Neural progenitor cell (in vitro differentiated cells): ENCODE data around the gene EPHA5. TPM values are rescaled to one million over a fixed set of nuclear protein-coding genes. Genes with fewer than 3 reads are reported as not detected.
A peak's percentile ranks its signal among the peaks of the same experiment; 100 is the strongest.

ENCODE experiments used
- DNase-seq: peaks from one replicate; pipeline ENCODE4 v3.0.0-alpha.2; 2016; ENCODE audit warnings: low spot score
- H2AFZ ChIP-seq: fragments of 200-600 bp; sonication (generic); replicated peaks from 2 replicates; pipeline ENCODE4 v1.6.1; 2016; ENCODE audit warnings: antibody characterized with exemption
- H3F3A ChIP-seq: fragments of 200-600 bp; sonication (generic); 2 replicates; pipeline ENCODE4 v1.6.1; 2016; ENCODE audit warnings: antibody characterized with exemption, low read depth
- H3K27ac ChIP-seq: fragments of 200-600 bp; sonication (generic); 2 replicates; pipeline ENCODE4 v1.5.1; 2016; ENCODE audit warnings: mild to moderate bottlenecking
- H3K27me3 ChIP-seq: fragments of 200-600 bp; sonication (generic); 2 replicates; pipeline ENCODE4 v1.6.1; 2016; ENCODE audit warnings: mild to moderate bottlenecking, moderate library complexity
- H3K36me3 ChIP-seq: fragments of 200-600 bp; sonication (generic); 2 replicates; pipeline ENCODE4 v1.5.1; 2016
- H3K4me1 ChIP-seq: fragments of 200-600 bp; sonication (generic); 2 replicates; pipeline ENCODE4 v1.6.1; 2016; ENCODE audit warnings: mixed run types
- H3K4me2 ChIP-seq: fragments of 200-600 bp; sonication (generic); 2 replicates; pipeline ENCODE4 v1.6.1; 2016
- H3K4me3 ChIP-seq: fragments of 200-600 bp; sonication (generic); 2 replicates; pipeline ENCODE4 v1.5.1; 2016
- H3K79me2 ChIP-seq: fragments of 200-600 bp; sonication (generic); 2 replicates; pipeline ENCODE4 v1.6.1; 2016; ENCODE audit warnings: low read depth
- H3K9ac ChIP-seq: fragments of 200-600 bp; sonication (generic); 2 replicates; pipeline ENCODE4 v1.6.1; 2016
- H3K9me3 ChIP-seq: fragments of 200-600 bp; sonication (generic); 2 replicates; pipeline ENCODE4 v1.5.1; 2016; ENCODE audit warnings: low read depth
- H4K20me1 ChIP-seq: fragments of 200-600 bp; sonication (generic); 2 replicates; pipeline ENCODE4 v1.6.1; 2016; ENCODE audit warnings: low read depth
- H3K27ac Mint-ChIP-seq: 3 replicates; pipeline ENCODE4 v1.8.0; 2021; ENCODE audit warnings: mixed read lengths
- H3K27me3 Mint-ChIP-seq: 2 replicates; pipeline ENCODE4 v1.8.0; 2022; ENCODE audit warnings: low read depth, mild to moderate bottlenecking, inconsistent platforms, moderate library complexity, mixed read lengths; ENCODE audit not compliant: insufficient read depth
- H3K36me3 Mint-ChIP-seq: 3 replicates; pipeline ENCODE4 v1.8.0; 2021; ENCODE audit warnings: mixed read lengths
- H3K4me1 Mint-ChIP-seq: 3 replicates; pipeline ENCODE4 v1.8.0; 2021; ENCODE audit warnings: mixed read lengths
- H3K4me3 Mint-ChIP-seq: 3 replicates; pipeline ENCODE4 v1.8.0; 2021; ENCODE audit warnings: mild to moderate bottlenecking, moderate library complexity, mixed read lengths
- H3K9me3 Mint-ChIP-seq: 3 replicates; pipeline ENCODE4 v1.8.0; 2020; ENCODE audit warnings: mixed read lengths
- EZH2 ChIP-seq: fragments of 200-600 bp; sonication (generic); IDR thresholded peaks from 2 replicates; pipeline ENCODE4 v1.6.1; 2017; ENCODE audit warnings: antibody characterized with exemption, mild to moderate bottlenecking, moderate library complexity
- EZH2phosphoT487 ChIP-seq: fragments of 200-600 bp; sonication (generic); IDR thresholded peaks from 2 replicates; pipeline ENCODE4 v1.6.1; 2017; ENCODE audit warnings: antibody characterized with exemption
- total RNA-seq: library from RNA; depleted of rRNA; stranded (reverse); fragments of >200 nt; gene quantifications from 2 replicates; pipeline ENCODE4 v1.2.3, GENCODE V29; 2015; ENCODE audit warnings: low replicate concordance
- TF ChIP-seq, protein P1 (sequence below): fragments of 200-600 bp; sonication (generic); IDR thresholded peaks from 2 replicates; pipeline ENCODE4 v1.5.1; 2017; ENCODE audit warnings: antibody characterized with exemption, mild to moderate bottlenecking

Gene EPHA5
- total RNA-seq, 1 donor from 2014 or later: not detected

DNA sequence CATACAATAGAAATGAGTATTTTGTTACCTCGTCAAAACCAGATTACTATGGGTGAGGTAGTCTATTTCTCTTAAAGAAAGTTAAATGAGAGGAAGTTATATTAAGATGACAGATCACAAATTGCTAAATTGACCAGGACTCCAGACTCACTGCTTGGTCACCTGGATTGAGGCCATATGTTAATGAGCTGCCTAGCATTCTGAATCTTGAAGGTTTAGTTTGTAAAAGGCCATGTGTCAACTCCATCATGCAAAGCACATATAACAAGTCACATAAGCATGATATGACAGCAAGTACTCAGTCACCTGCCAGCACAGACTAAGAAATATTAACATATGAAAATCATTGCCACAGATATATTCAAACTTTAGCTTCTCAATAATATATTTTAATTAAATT lies 72.6 kb downstream of the EPHA5 start:
- H3K9me3 Mint-ChIP-seq: peaks cover under 1% of the 10 kb centered on the region
- no peak overlapping the region for H3K27ac ChIP-seq
- no peaks in the 10 kb centered on the region for H3K36me3 Mint-ChIP-seq
- no peak overlapping the region for H3K4me3 Mint-ChIP-seq
- H3K4me3 ChIP-seq: no peak overlapping the region
- TF ChIP-seq EZH2 (no peak), EZH2phosphoT487 (no peak)
- TF ChIP-seq, protein P1, sequence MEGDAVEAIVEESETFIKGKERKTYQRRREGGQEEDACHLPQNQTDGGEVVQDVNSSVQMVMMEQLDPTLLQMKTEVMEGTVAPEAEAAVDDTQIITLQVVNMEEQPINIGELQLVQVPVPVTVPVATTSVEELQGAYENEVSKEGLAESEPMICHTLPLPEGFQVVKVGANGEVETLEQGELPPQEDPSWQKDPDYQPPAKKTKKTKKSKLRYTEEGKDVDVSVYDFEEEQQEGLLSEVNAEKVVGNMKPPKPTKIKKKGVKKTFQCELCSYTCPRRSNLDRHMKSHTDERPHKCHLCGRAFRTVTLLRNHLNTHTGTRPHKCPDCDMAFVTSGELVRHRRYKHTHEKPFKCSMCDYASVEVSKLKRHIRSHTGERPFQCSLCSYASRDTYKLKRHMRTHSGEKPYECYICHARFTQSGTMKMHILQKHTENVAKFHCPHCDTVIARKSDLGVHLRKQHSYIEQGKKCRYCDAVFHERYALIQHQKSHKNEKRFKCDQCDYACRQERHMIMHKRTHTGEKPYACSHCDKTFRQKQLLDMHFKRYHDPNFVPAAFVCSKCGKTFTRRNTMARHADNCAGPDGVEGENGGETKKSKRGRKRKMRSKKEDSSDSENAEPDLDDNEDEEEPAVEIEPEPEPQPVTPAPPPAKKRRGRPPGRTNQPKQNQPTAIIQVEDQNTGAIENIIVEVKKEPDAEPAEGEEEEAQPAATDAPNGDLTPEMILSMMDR: no peak
- H3K4me1 ChIP-seq: no peaks in the 10 kb centered on the region
- no peaks in the 10 kb centered on the region for H3K27me3 ChIP-seq
- H4K20me1 ChIP-seq: no peaks in the 10 kb centered on the region
- H3K36me3 ChIP-seq: no peaks in the 10 kb centered on the region
- H3K27ac Mint-ChIP-seq: no peak overlapping the region
- peaks cover 5% of the 10 kb centered on the region for H3K4me1 Mint-ChIP-seq
- H3K9me3 ChIP-seq: no peaks in the 10 kb centered on the region
- H3K27me3 Mint-ChIP-seq: no peaks in the 10 kb centered on the region
- no peak overlapping the region for H2AFZ ChIP-seq
- no peaks in the 10 kb centered on the region for H3F3A ChIP-seq
- no peak overlapping the region for H3K4me2 ChIP-seq
- DNase-seq: no peak
- H3K9ac ChIP-seq: no peak overlapping the region
- H3K79me2 ChIP-seq: no peaks in the 10 kb centered on the region

DNA sequence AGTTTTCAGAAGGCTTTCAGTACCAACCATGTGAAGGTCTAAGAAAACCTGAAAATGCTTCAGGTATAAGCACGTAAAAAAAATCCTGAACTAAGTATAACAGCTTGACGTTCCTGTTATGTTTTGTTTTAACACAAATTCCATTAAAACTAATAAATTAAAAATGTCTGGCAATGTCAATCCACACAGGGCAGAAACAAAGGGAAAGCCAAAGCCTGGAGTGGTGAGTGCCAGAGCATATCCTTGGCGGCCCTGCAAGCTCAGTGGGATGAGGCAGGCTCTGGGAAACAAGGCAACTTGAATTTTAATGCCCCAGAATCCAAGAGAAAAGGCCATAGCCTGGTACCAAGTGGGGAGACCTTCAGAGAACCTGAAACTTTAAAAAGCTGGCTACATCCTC lies 78.2 kb downstream of the EPHA5 start:
- Histone ChIP-seq H2AFZ (no peak overlapping the region), H3K27ac (no peak overlapping the region)
- DNase-seq: peak; percentile 29

DNA sequence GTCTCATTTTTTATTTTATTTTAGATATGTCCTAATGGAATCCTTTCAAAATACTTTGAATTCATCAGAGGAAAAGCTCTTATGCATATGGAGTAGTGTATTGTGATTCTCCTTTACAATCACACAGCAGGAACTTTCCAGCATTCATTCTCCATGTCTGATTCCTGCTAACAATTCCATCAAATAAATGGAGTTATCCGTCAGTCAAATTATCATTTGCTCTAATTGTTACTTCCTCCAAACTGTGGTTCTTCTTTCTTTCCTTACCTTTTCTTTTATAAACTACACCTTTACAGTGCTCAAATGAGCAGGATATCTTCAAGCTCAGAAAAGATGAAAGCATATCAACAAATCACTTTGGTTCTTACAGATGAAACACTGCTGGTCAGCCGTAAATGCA lies 80.4 kb downstream of the EPHA5 start:
- Mint-ChIP-seq H3K4me1 (peaks cover 38% of the 10 kb centered on the region), H3K27ac (no peak overlapping the region), H3K9me3 (peaks cover 2% of the 10 kb centered on the region)

More for the DNA sequence above, 78.2 kb downstream of the EPHA5 start:
- Mint-ChIP-seq H3K36me3 (no peaks in the 10 kb centered on the region), H3K27me3 (peaks cover 2% of the 10 kb centered on the region), H3K4me3 (no peak overlapping the region), H3K27ac (no peak overlapping the region), H3K4me1 (peaks cover 39% of the 10 kb centered on the region), H3K9me3 (peaks cover 2% of the 10 kb centered on the region)
- peaks cover 37% of the 10 kb centered on the region for H3K4me1 ChIP-seq
- H4K20me1 ChIP-seq: no peaks in the 10 kb centered on the region
- no peak for TF ChIP-seq EZH2
- TF ChIP-seq EZH2phosphoT487: no peak
- TF ChIP-seq, protein P1: no peak
- no peaks in the 10 kb centered on the region for H3K27me3 ChIP-seq
- no peaks in the 10 kb centered on the region for H3K79me2 ChIP-seq
- H3K4me3 ChIP-seq: no peak overlapping the region
- H3F3A ChIP-seq: peaks cover 8% of the 10 kb centered on the region
- H3K4me2 ChIP-seq: no peak overlapping the region
- H3K9me3 ChIP-seq: no peaks in the 10 kb centered on the region
- H3K36me3 ChIP-seq: no peaks in the 10 kb centered on the region
- no peak overlapping the region for H3K9ac ChIP-seq

More for the DNA sequence above, 80.4 kb downstream of the EPHA5 start:
- Mint-ChIP-seq H3K27me3 (peaks cover 2% of the 10 kb centered on the region), H3K4me3 (no peak overlapping the region), H3K36me3 (no peaks in the 10 kb centered on the region)
- H3K79me2 ChIP-seq: no peaks in the 10 kb centered on the region
- H3K9ac ChIP-seq: no peak overlapping the region
- H3K27me3 ChIP-seq: no peaks in the 10 kb centered on the region
- no peak for DNase-seq
- peak overlapping the region; percentile 74 for H3K27ac ChIP-seq
- no peaks in the 10 kb centered on the region for H4K20me1 ChIP-seq
- peaks cover 37% of the 10 kb centered on the region for H3K4me1 ChIP-seq
- TF ChIP-seq, protein P1: no peak
- TF ChIP-seq EZH2phosphoT487 (no peak), EZH2 (no peak)
- no peak overlapping the region for H3K4me3 ChIP-seq
- H3K9me3 ChIP-seq: no peaks in the 10 kb centered on the region
- peaks cover 8% of the 10 kb centered on the region for H3F3A ChIP-seq
- H2AFZ ChIP-seq: no peak overlapping the region
- H3K4me2 ChIP-seq: peak overlapping the region; percentile 37
- H3K36me3 ChIP-seq: no peaks in the 10 kb centered on the region
